ENCODE data around the gene HSF2.
A peak's percentile ranks its signal among the peaks of the same experiment; 100 is the strongest.
"Not testable (repeated sequence)": the region's sequence is repeated elsewhere in the genome, so short reads cannot be mapped to it uniquely, and the experiment has no call there.

The HSF2 gene

GRCh38 chr6:122454673-122455072 is 55.2 kb downstream of the HSF2 start:
- no peak for DNase-seq (ENCODE audit: low read depth in 2 of 2)

- not testable (repeated sequence) for DNase-seq (ENCODE audit: low read depth in 2 of 2)
Observed at GRCh38 chr6:122455116-122455515, 55.7 kb downstream of the HSF2 start.

- DNase-seq (ENCODE audit: low read depth in 2 of 2) = no peak
Observed at GRCh38 chr6:122458087-122458486, 58.6 kb downstream of the HSF2 start.

GRCh38 chr6:122459240-122459639 is 59.8 kb downstream of the HSF2 start:
- no peak for DNase-seq (ENCODE audit: low read depth in 2 of 2)

- not testable (repeated sequence) for DNase-seq (ENCODE audit: low read depth in 2 of 2)
Observed at GRCh38 chr6:122459865-122460416, 60.5 kb downstream of the HSF2 start.

GRCh38 chr6:122461885-122462284 is 62.4 kb downstream of the HSF2 start:
- DNase-seq (ENCODE audit: low read depth in 2 of 2) = no peak

GRCh38 chr6:122471107-122472021 is 71.9 kb downstream of the HSF2 start, which contains the start of gene SERINC1:
TSS of gene SERINC1 (minus strand) at chr6:122471807. CDS start at chr6:122471737, 70 bp downstream.
- peak; percentile 89 for DNase-seq (ENCODE audit: low read depth in 2 of 2)

- no peak for DNase-seq (ENCODE audit: low read depth in 2 of 2)
Observed at GRCh38 chr6:122472022-122472340, 72.5 kb downstream of the HSF2 start.

GRCh38 chr6:122476131-122476530 is 76.7 kb downstream of the HSF2 start:
- peak in 1 of 2 experiments; percentile 5 for DNase-seq (ENCODE audit: low read depth in 2 of 2)

GRCh38 chr6:122482750-122483080 is 83.3 kb downstream of the HSF2 start:
- no peak for DNase-seq (ENCODE audit: low read depth in 2 of 2)
